A549 treated with ZK216348 at 1 μM for 4 hours (cell line): ENCODE measurements around the gene GOLM1. TPM values are rescaled to one million over a fixed set of nuclear protein-coding genes. Genes with fewer than 3 reads are reported as not detected.

Source experiments
- total RNA-seq: library from RNA; stranded (reverse); fragments of 200-300 nt; extraction: Qiagen RNA extraction; gene quantifications from 5 replicates; pipeline ENCODE4 v1.2.3, GENCODE V29; 2022; ENCODE audit warnings: low read depth

GOLM1 gene
- total RNA-seq, result 97.6 to 121 TPM (median 114 TPM) in 5 replicates

GRCh38 chr9:86098824-86099700 lies at the start of gene GOLM1:
Gene GOLM1, minus strand, starts transcription at chr9:86099558. Its CDS starts 20,238 bp downstream, at chr9:86079320.

Other genes starting within 250 kb of the GOLM1 start
- gene NAA35, start 158.4 kb downstream of the GOLM1 start, total RNA-seq, result 23.0 to 30.7 TPM (median 26.0 TPM) in 5 replicates
- 0.14 to 0.46 TPM (median 0.35 TPM) in 4 of 5 replicates, not detected in the other for gene C9orf153, start 160.1 kb upstream of the GOLM1 start, total RNA-seq
- gene ISCA1, start 183.0 kb upstream of the GOLM1 start, total RNA-seq, result 36.2 to 53.1 TPM (median 43.1 TPM) in 5 replicates